B cell (primary cell): ENCODE results near the gene MNT. TPM values are rescaled to one million over a fixed set of nuclear protein-coding genes. Genes with fewer than 3 reads are reported as not detected.

Experiments
- ATAC-seq: fragments of 200-7000 bp; cut with Tn5 transposase; one replicate; pipeline ENCODE4 v1.10.0; 2021; ENCODE audit warnings: low read depth, mild to moderate bottlenecking, moderate number of reproducible peaks, moderate library complexity
- CTCF ChIA-PET: fragments of 350-600 bp; sonication (Branson Sonifier 250); formaldehyde crosslinking; loops from one replicate; lab custom pipeline; 2021; ENCODE audit warnings: antibody characterized with exemption, inconsistent platforms; lab: Charles Lee
- POLR2A ChIA-PET: fragments of 350-600 bp; sonication (Branson Sonifier 250); formaldehyde crosslinking; loops from one replicate; lab custom pipeline; 2021; ENCODE audit warnings: antibody characterized with exemption; lab: Charles Lee
- DNase-seq: peaks from one replicate; pipeline ENCODE4 v3.0.0; 2013
- H2AFZ ChIP-seq: 2 replicates; pipeline ENCODE4 v1.6.1; 2012; ENCODE audit warnings: mild to moderate bottlenecking, low read depth, low read length; ENCODE audit not compliant: insufficient read depth, poor library complexity, severe bottlenecking
- H3K27ac ChIP-seq, 2 donors: 1 replicate in 1 of 2; 2 replicates in 1 of 2; pipeline ENCODE4 v1.5.1; 2012 to 2013; ENCODE audit warnings: low read length in 2 of 2, mild to moderate bottlenecking in 2 of 2, moderate library complexity in 1 of 2
- H3K27me3 ChIP-seq, 4 experiments: fragments of 200-600 bp in 1 of 4; sonication (generic) in 1 of 4; replicated peaks in 1 of 4; 1 replicate in 2 of 4; 2 replicates in 2 of 4; pipeline versions ENCODE4 v1.6.1 to v1.7.0; 2013 to 2016; ENCODE audit warnings: low read length in 3 of 4, mild to moderate bottlenecking in 2 of 4, mixed read lengths in 1 of 4, moderate library complexity in 1 of 4; ENCODE audit not compliant: insufficient read depth in 4 of 4, control insufficient read depth in 3 of 4; ENCODE audit errors: control extremely low read depth in 1 of 4
- H3K36me3 ChIP-seq, 2 experiments: replicated peaks in 1 of 2; 1 replicate in 1 of 2; 2 replicates in 1 of 2; pipeline versions ENCODE4 v1.6.1 to v1.7.1; 2013; ENCODE audit warnings: low read length in 1 of 2; ENCODE audit not compliant: insufficient read depth in 2 of 2, control insufficient read depth in 1 of 2; ENCODE audit errors: control extremely low read depth in 1 of 2, extremely low read depth in 1 of 2
- H3K4me1 ChIP-seq, 2 donors: fragments of 200-600 bp in 1 of 2; sonication (generic) in 1 of 2; 1 replicate in 1 of 2; 2 replicates in 1 of 2; pipeline versions ENCODE4 v1.5.1 to v1.6.1; 2013 to 2017; ENCODE audit warnings: low read length in 2 of 2; ENCODE audit not compliant: control insufficient read depth in 2 of 2, insufficient read depth in 2 of 2
- H3K4me2 ChIP-seq: replicated peaks from 2 replicates; pipeline ENCODE3; 2012; ENCODE audit warnings: mild to moderate bottlenecking, low read depth, low read length; ENCODE audit not compliant: poor library complexity, severe bottlenecking
- H3K4me3 ChIP-seq, 5 experiments: fragments of 200-600 bp in 1 of 5; sonication (generic) in 1 of 5; 1 replicate in 3 of 5; 2 replicates in 2 of 5; pipeline versions ENCODE4 v1.5.1 to v1.7.0; 2011 to 2016; ENCODE audit warnings: low read length in 4 of 5, mild to moderate bottlenecking in 4 of 5, low read depth in 2 of 5, control low read depth in 1 of 5, moderate library complexity in 1 of 5; ENCODE audit not compliant: insufficient read depth in 1 of 5; ENCODE audit errors: control extremely low read depth in 1 of 5, extremely low read depth in 1 of 5
- H3K79me2 ChIP-seq: fragments of 200-600 bp; sonication (generic); one replicate; pipeline ENCODE4 v1.6.0; 2016; ENCODE audit warnings: low read length; ENCODE audit not compliant: control insufficient read depth, insufficient read depth
- H3K9ac ChIP-seq: fragments of 200-600 bp; sonication (generic); 2 replicates; pipeline ENCODE4 v1.6.1; 2017; ENCODE audit warnings: mild to moderate bottlenecking, low read length, moderate library complexity
- H3K9me3 ChIP-seq, 3 donors: one replicate each; pipeline versions ENCODE4 v1.6.1 to v1.7.1; 2013; ENCODE audit warnings: low read length in 2 of 3; ENCODE audit not compliant: control insufficient read depth in 2 of 3, insufficient read depth in 1 of 3; ENCODE audit errors: control extremely low read depth in 1 of 3
- H4K20me1 ChIP-seq: 2 replicates; pipeline ENCODE4 v1.6.0; 2012; ENCODE audit warnings: mild to moderate bottlenecking, low read length; ENCODE audit not compliant: insufficient read depth, control insufficient read depth, poor library complexity, severe bottlenecking
- H3K27ac Mint-ChIP-seq: one replicate; pipeline ENCODE4 v1.8.0; 2021; ENCODE audit warnings: mixed read lengths
- H3K27me3 Mint-ChIP-seq: one replicate; pipeline ENCODE4 v1.8.0; 2021; ENCODE audit warnings: mixed read lengths
- H3K4me1 Mint-ChIP-seq: one replicate; pipeline ENCODE4 v1.8.0; 2021; ENCODE audit warnings: mixed read lengths
- H3K4me3 Mint-ChIP-seq: one replicate; pipeline ENCODE4 v1.8.0; 2021; ENCODE audit warnings: mixed read lengths
- H3K9me3 Mint-ChIP-seq: one replicate; pipeline ENCODE4 v1.8.0; 2022; ENCODE audit warnings: mixed read lengths; ENCODE audit not compliant: insufficient read depth
- EZH2 ChIP-seq: IDR thresholded peaks from 2 replicates; pipeline ENCODE4 v1.6.1; 2012; ENCODE audit warnings: borderline replicate concordance, low read depth, mild to moderate bottlenecking, moderate library complexity, low read length; ENCODE audit not compliant: insufficient read depth, poor library complexity, severe bottlenecking
- WGBS: methylation state at CpG from one replicate; pipeline ENCODE4 v1.1.5; 2013; ENCODE audit warnings: missing lambda C conversion rate; ENCODE audit not compliant: insufficient coverage; 5-methylcytosine and 5-hydroxymethylcytosine counted together
- intact Hi-C: fragments of 100-400 bp; cut with micrococcal nuclease; formaldehyde crosslinking; loops from one replicate; pipeline ENCODE4 v1.10.0; 2022
- polyA plus RNA-seq: library from polyadenylated mRNA; depleted of rRNA; stranded (reverse); fragments of >200 nt; gene quantifications from 2 replicates; pipeline ENCODE4 v1.2.3, GENCODE V29; 2012
- total RNA-seq, 2 donors: library from RNA; stranded (reverse); fragments of 120-200 nt in 1 of 2; gene quantifications; 1 replicate in 1 of 2; 2 replicates in 1 of 2; pipeline versions ENCODE4 v1.2.3 to v1.2.4, GENCODE V29; 2013 to 2022
- TF ChIP-seq, protein P1 (sequence below): fragments of 200-600 bp; IDR thresholded peaks from one replicate; pipeline ENCODE4 v1.8.0; 2022; ENCODE audit warnings: antibody characterized with exemption, mild to moderate bottlenecking

The MNT gene
- total and polyA plus RNA-seq, 2 donors (not counting 1 experiment from before 2014, with no cell fraction given) = 20.0 to 68.5 TPM

GRCh38 chr17:2384439-2385127 lies 16.3 kb downstream of the MNT start:
- Histone ChIP-seq H3K27ac (no peak overlapping the region), H3K4me3 (no peak overlapping the region), H2AFZ (no peak overlapping the region), H3K9ac (no peak overlapping the region), H3K4me2 (no peak overlapping the region), H3K79me2 (peaks cover 70% of the 10 kb centered on the region), H3K36me3 (peaks cover 0 to 33% of the 10 kb centered on the region in 2 experiments), H3K4me1 (peaks cover 0 to 4% of the 10 kb centered on the region in 2 donors), H4K20me1 (peaks cover 42% of the 10 kb centered on the region), H3K27me3 (no peaks in the 10 kb centered on the region), H3K9me3 (no peaks in the 10 kb centered on the region)
- ChIA-PET POLR2A (interaction anchor here (0.5 kb wide), 1 partner anchor 19 kb away, joined by 7 read pairs; no protein-coding TSS in a partner anchor), CTCF (interaction anchor here (0.6 to 14.1 kb wide), 5 partner anchors 8 to 562 kb away, joined by 3 to 650 read pairs (median 69); no protein-coding TSS in a partner anchor)
- H3K4me3 Mint-ChIP-seq = no peak overlapping the region
- no peak for ATAC-seq
- H3K27ac Mint-ChIP-seq = no peak overlapping the region
- WGBS = 98% methylated on average over 18 of the region's 22 CpGs
- intact Hi-C loops = no loop called here
- H3K4me1 Mint-ChIP-seq = peaks cover 5% of the 10 kb centered on the region
- H3K9me3 Mint-ChIP-seq = no peaks in the 10 kb centered on the region
- TF ChIP-seq, protein P1, sequence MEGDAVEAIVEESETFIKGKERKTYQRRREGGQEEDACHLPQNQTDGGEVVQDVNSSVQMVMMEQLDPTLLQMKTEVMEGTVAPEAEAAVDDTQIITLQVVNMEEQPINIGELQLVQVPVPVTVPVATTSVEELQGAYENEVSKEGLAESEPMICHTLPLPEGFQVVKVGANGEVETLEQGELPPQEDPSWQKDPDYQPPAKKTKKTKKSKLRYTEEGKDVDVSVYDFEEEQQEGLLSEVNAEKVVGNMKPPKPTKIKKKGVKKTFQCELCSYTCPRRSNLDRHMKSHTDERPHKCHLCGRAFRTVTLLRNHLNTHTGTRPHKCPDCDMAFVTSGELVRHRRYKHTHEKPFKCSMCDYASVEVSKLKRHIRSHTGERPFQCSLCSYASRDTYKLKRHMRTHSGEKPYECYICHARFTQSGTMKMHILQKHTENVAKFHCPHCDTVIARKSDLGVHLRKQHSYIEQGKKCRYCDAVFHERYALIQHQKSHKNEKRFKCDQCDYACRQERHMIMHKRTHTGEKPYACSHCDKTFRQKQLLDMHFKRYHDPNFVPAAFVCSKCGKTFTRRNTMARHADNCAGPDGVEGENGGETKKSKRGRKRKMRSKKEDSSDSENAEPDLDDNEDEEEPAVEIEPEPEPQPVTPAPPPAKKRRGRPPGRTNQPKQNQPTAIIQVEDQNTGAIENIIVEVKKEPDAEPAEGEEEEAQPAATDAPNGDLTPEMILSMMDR = no peak
- no peak for TF ChIP-seq EZH2
- no peaks in the 10 kb centered on the region for H3K27me3 Mint-ChIP-seq
- no peak for DNase-seq

GRCh38 chr17:2383628-2384167 lies 17.2 kb downstream of the MNT start:
- Mint-ChIP-seq H3K9me3 (no peaks in the 10 kb centered on the region), H3K4me1 (peaks cover 2% of the 10 kb centered on the region), H3K27me3 (no peaks in the 10 kb centered on the region), H3K27ac (no peak overlapping the region), H3K4me3 (no peak overlapping the region)
- 96% methylated on average over 9 of the region's 11 CpGs for WGBS
- Histone ChIP-seq H3K9me3 (no peaks in the 10 kb centered on the region), H3K4me2 (no peak overlapping the region), H3K9ac (no peak overlapping the region), H3K27me3 (no peaks in the 10 kb centered on the region), H3K79me2 (peaks cover 61% of the 10 kb centered on the region), H3K4me1 (peaks cover 0 to 4% of the 10 kb centered on the region in 2 donors), H3K4me3 (no peak overlapping the region), H2AFZ (no peak overlapping the region), H3K27ac (no peak overlapping the region), H3K36me3 (peaks cover 0 to 39% of the 10 kb centered on the region in 2 experiments), H4K20me1 (peaks cover 33% of the 10 kb centered on the region)
- DNase-seq (no peak), ATAC-seq (no peak)
- intact Hi-C loops = loop anchor here (2.0 kb wide), 1 partner anchor 291 kb away; no protein-coding TSS in a partner anchor
- CTCF ChIA-PET = interaction anchor here (0.6 to 14.1 kb wide), 13 partner anchors 9 to 561 kb away, joined by 3 to 650 read pairs (median 13); partner anchors contain the start of genes SGSM2 and TSR1
- no peak for TF ChIP-seq EZH2
- TF ChIP-seq, protein P1 = no peak
- POLR2A ChIA-PET = interaction anchor here (1.5 to 3.3 kb wide), 3 partner anchors 9 to 32 kb away, joined by 3 to 17 read pairs (median 12); no protein-coding TSS in a partner anchor
